Motor neuron (in vitro differentiated cells): ENCODE measurements around the gene REPIN1. TPM values are rescaled to one million over a fixed set of nuclear protein-coding genes. Genes with fewer than 3 reads are reported as not detected.
A peak's percentile ranks its signal among the peaks of the same experiment; 100 is the strongest.

Experiments used
- ATAC-seq, 8 experiments: fragments of 200-7000 bp; cut with Tn5 transposase; replicated peaks in 6 of 8; 2 replicates each; pipeline ENCODE4 v1.8.0; 2021; ENCODE audit warnings: mild to moderate bottlenecking in 8 of 8, moderate library complexity in 8 of 8
- H3K27ac ChIP-seq, 2 donors: fragments of 250-450 bp; sonication (Bioruptor Pico); 2 replicates each; pipeline ENCODE4 v1.9.0; 2021; ENCODE audit warnings: antibody characterized with exemption in 2 of 2, mild to moderate bottlenecking in 2 of 2, moderate library complexity in 1 of 2
- H3K4me1 ChIP-seq, 2 donors: fragments of 250-450 bp; sonication (Bioruptor Pico); replicated peaks in 1 of 2; 2 replicates each; pipeline ENCODE4 v1.6.1; 2021; ENCODE audit warnings: antibody characterized with exemption in 2 of 2, mild to moderate bottlenecking in 2 of 2, moderate library complexity in 1 of 2
- H3K4me3 ChIP-seq, 5 donors: fragments of 250-450 bp; sonication (Bioruptor Pico); 2 replicates each; pipeline ENCODE4 v1.9.0; 2021; ENCODE audit warnings: antibody characterized with exemption in 5 of 5, mild to moderate bottlenecking in 5 of 5, moderate library complexity in 4 of 5
- WGBS, 10 experiments: fragments of 450-650 bp; shearing (Covaris generic); methylation state at CpG; one replicate each; pipeline ENCODE4 v1.0.0; 2022; 5-methylcytosine and 5-hydroxymethylcytosine counted together
- in situ Hi-C, 9 experiments: fragments of 400-800 bp; cut with MboI; loops; one replicate each; pipeline ENCODE4 v1.15.0; 2021; ENCODE audit warnings: low sequenced_read_pairs in 9 of 9, low pct_unique_long_range_greater_than_20kb in 2 of 9; ENCODE audit not compliant: unreplicated experiment in 9 of 9
- total RNA-seq, 8 experiments: library from RNA; unstranded; fragments of 300-600 nt; gene quantifications; 2 replicates each; pipeline versions ENCODE4 v1.2.3 to v1.2.4, GENCODE V29; 2022

Gene REPIN1
- total RNA-seq, 8 experiments from 2014 or later = 54.9 to 102 (median 67.1) TPM

DNA sequence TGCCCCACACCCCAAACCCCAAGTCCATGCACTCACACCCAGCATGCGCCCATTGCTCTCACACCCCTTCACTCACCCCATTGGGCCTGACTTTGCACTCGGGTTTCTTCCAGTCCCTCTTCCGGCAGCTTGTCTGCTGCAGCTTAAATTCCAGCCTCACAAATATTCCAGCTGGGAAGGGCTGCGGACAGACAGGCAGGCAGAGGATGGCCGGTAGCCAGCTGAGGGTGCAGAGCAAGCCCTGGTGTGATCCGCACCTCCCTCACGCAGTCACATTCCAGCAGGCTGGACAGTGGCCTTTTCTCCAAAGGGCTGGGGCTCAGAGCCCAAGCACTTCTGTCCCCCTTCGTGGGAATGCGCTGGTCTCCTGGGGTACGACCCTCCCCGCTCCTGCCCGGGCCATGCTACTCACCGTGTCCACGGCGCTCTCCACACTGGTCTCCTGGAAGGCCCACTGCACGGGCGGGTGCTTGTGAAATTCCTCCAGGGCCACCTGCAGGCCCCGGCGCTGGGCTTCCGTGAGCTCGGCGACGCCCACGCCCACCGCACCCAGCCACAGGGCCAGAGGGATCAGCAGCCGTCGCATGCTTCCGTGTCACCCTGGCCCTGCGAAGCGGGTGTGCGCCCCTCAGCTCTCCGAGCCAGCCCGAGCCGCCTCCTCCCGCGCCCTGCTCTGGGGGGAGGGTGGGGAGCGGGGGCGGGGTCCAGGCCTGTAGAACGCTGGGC is 28.4 kb upstream of the REPIN1 start:
- 7 to 60% (median 32%) methylated on average over 2 to 4 of the region's 39 CpGs; no CpG with 5 or more reads in 6 of the 10 experiments for WGBS, 10 experiments
- ATAC-seq = peak; percentile 35 to 69 (median 44)
- no peak overlapping the region for H3K27ac ChIP-seq
- H3K4me1 ChIP-seq = peaks cover 38 to 42% of the 10 kb centered on the region in 2 donors
- peak overlapping the region in 2 of 5 donors; percentile 18 to 22 for H3K4me3 ChIP-seq
- in situ Hi-C loops = no loop called here

DNA sequence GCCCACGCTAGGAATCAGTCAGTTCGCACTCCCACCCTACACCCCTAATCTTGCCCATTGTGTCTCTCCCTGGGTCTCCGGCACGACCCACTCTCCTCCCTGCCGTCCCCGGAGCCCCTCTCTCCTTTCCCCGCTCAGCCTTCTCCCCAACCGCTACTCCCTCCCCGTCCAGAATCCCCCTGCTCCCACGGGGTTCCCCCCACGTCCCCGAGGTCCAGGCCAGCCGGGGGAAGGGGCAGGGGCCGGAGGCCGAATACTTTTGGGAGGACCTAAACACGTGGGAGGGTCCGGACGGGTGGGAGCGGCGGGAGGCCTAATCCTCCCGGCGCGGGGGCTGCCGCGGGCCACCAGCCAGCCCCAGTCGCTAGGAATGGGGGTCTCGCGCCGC is 27.8 kb upstream of the REPIN1 start:
- peak in 3 of 8 experiments; percentile 1 to 2 (median 1) for ATAC-seq
- no peak overlapping the region for H3K27ac ChIP-seq
- in situ Hi-C loops = no loop called here
- WGBS, 10 experiments = no CpG with 5 or more reads among the region's 29 CpGs
- peaks cover 31 to 35% of the 10 kb centered on the region in 2 donors for H3K4me1 ChIP-seq
- H3K4me3 ChIP-seq = peak overlapping the region in 4 of 5 donors; percentile 10 to 22 (median 20)

DNA sequence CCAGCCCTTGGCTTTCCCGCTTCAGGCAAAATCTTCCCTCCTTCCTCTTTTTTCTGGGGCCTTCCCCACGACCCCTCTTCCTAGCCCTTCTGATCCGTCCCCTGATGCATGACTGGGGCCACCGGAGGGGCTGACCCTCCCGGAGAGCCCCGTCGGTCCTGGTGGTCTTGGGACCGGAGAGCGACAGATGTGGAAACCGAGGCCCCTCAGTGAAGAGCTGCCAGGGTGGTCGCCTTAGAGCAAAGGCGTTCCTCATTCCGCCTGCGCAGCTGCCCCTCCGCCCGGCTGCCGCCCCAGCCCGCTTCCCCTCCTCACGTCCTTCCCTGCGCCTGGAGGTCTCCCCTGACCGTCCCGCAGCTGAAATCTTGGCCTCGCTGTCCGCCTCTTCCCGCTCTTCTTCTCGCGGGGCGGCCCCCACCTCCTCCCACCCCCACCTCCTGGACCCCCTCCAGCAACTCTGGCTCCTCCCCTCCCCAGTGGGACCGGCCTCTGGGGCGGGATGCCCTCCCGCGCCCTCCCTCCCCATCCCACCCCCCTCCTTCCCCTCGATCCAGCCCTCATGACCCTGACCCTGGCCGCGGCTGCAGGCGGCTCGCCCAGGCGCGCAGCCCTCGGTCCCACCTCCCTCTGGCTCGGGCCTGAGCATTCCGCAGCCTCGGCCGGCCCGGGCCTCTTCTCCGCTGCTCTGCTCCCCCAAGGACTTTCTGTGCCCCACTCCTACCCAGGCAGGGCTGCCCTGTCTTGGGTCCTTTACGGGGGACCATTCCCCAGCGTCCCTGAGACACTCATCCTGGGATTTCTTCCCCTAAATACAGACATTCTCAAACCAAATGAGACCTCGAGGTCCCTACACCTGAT is 27.1 kb upstream of the REPIN1 start, which contains the start of gene RARRES2:
Gene RARRES2 (minus strand): TSS at position 367 of the 858 bp plus-strand sequence. CDS start 1,020 bp downstream, outside the sequence.
- Histone ChIP-seq H3K4me3 (peak within 1 kb of the TSS in 4 of 5 donors; percentile 10 to 22 (median 20)), H3K27ac (peak within 1 kb of the TSS in 1 of 2 donors; percentile 79), H3K4me1 (peaks cover 29 to 34% of the 10 kb centered on the region in 2 donors)
- peak; percentile 17 to 85 (median 63) for ATAC-seq
- WGBS, 10 experiments = 0 to 50% (median 9%) methylated on average over 1 to 5 of the region's 49 CpGs; no CpG with 5 or more reads in 4 of the 10 experiments
- in situ Hi-C loops = no loop called here

DNA sequence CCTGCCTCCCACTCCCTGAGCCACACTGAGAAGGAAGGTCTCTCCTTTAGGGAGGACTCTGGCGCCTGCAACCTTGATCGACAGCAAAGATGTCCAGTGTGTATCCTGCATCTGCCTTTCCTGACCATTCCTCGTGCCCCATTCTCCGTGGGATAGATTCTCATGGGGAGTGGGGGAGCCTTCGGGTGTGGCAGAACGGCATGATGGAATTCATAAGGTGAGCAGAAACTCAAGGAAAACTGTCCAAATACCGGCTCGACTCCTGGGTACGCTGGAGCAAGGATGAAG is 26.6 kb upstream of the REPIN1 start:
- WGBS, 10 experiments = 62 to 90% (median 87%) methylated on average over 1 to 6 of the region's 9 CpGs; no CpG with 5 or more reads in 3 of the 10 experiments
- peak in 1 of 8 experiments; percentile 18 for ATAC-seq
- in situ Hi-C loops = no loop called here
- Histone ChIP-seq H3K4me1 (peaks cover 29 to 34% of the 10 kb centered on the region in 2 donors), H3K27ac (peak overlapping the region in 1 of 2 donors; percentile 79), H3K4me3 (peak overlapping the region in 1 of 5 donors; percentile 12)

DNA sequence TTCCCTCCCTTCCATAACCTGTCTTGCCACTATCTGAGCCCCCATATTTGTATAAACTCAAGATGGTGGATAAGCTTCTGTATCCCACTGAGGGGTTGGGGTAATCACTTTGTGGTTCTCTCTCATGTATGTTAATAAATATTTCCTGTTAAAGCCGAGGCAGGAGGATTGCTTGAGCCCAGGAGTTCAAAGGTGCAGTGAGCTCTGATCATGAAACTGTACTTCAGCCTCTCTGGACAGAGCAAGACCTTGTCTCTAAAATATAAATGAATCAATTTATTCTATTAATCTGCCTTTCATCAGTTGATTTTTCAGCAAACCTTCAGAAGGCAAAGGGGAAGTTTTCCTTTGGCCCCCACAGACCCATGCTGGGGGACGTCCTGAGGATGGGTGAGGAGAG is 25.4 kb upstream of the REPIN1 start:
- Histone ChIP-seq H3K4me3 (no peak overlapping the region), H3K27ac (no peak overlapping the region), H3K4me1 (peaks cover 23 to 25% of the 10 kb centered on the region in 2 donors)
- WGBS, 10 experiments = 10 to 83% (median 63%) methylated on average over 1 of the region's 2 CpGs; no CpG with 5 or more reads in 7 of the 10 experiments
- ATAC-seq = no peak
- in situ Hi-C loops = no loop called here

DNA sequence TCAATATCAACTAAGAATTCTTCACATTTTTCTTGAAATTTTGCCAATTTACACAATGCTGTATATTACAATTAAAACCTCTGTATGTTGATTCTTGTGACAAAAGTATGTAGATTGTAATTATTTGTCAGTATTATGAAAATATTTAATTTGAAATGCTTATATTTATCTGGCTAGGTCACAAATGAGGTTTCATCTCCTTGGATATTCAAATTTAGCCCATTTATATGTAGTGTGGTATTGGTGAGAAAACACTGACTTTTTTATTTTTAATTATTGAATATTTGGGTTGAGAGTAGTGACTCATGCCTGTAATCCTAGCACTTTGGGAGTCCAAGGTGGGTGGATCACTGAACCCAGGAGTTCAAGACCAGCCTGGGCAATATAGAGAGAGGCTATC is 24.3 kb upstream of the REPIN1 start:
- in situ Hi-C loops = no loop called here

DNA sequence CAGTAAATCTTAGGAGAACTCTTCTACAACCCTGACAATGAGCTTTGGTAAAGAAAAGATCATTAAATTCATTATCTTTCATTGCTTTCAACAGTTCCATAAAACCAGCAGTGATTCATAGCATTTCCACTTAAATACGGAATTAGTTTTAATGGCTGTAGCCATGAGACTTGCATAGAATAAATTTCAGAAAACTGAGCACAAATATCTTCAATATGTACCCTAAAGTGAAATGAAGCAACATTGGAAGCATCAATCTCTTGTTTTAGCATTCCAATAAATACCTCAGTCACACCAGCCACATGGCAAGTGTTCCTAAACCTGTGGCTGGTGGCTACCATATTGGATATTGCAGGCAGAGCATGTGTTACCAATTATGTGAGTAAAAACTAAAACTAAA is 23.6 kb upstream of the REPIN1 start:
- in situ Hi-C loops = no loop called here
- Histone ChIP-seq H3K4me3 (no peak overlapping the region), H3K27ac (no peak overlapping the region), H3K4me1 (peaks cover 14 to 20% of the 10 kb centered on the region in 2 donors)
- 0 to 100% (median 88%) methylated on average over 1 of the region's 1 CpG; no CpG with 5 or more reads in 3 of the 10 experiments for WGBS, 10 experiments
- no peak for ATAC-seq

More for the DNA sequence above, 24.3 kb upstream of the REPIN1 start:
- Histone ChIP-seq H3K27ac (no peak overlapping the region), H3K4me1 (peaks cover 19 to 23% of the 10 kb centered on the region in 2 donors), H3K4me3 (no peak overlapping the region)
- ATAC-seq = no peak

DNA sequence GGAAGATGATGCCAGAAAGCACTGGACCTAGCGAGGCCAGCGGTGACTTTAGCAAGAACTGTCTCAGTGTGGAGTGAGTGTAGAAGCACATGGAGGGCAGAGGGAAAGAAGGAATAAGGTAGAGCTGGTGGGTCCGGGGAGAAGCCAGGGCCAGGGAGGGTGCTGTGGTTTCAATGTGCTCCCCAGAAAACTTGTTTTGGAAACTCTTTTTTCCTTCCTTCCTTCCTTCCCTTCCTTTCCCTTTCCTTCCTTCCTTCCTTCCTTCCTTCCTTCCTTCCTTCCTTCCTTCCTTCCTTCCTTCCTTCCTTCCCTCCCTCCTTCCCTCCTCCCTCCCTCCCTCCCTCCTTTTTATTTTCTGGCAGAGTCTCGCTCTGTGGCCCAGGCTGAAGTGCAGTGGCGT is 21.7 kb upstream of the REPIN1 start:
- Histone ChIP-seq H3K4me1 (peaks cover 0 to 3% of the 10 kb centered on the region in 2 donors), H3K4me3 (no peak overlapping the region), H3K27ac (no peak overlapping the region)
- in situ Hi-C loops = no loop called here
- 40 to 87% methylated on average over 1 to 3 of the region's 5 CpGs; no CpG with 5 or more reads in 8 of the 10 experiments for WGBS, 10 experiments
- no peak for ATAC-seq

DNA sequence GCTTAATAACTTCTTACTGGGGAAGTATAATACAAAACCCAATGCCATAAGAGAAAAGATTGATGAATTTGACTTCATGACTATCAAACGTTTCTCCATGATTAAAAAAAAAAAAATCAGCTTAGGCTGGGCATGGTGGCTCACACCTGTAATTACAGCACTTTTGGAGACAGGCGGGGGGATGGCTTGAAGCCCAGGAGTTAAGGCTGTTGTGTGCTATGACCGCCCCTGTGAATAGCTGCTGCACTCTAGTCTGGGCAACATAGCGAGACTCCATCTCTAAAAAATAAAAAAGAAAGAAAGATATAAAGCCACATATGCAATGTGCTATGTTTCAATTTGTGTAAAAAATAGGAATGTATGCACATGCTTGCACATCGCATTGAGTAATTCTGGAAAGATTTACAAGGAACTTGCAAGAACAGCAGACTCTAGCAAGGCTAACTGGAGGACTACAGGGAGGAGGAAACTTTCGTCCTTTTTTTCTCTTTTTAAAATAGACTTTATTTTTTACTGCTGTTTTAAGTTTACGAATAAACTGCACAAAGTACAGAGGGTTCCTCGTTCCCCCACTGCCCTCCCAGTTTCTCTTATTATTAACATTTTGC is 16.9 kb upstream of the REPIN1 start:
- H3K4me3 ChIP-seq = no peak overlapping the region
- peak in 3 of 8 experiments; percentile 24 to 90 (median 77) for ATAC-seq
- no peaks in the 10 kb centered on the region for H3K4me1 ChIP-seq
- in situ Hi-C loops = no loop called here
- 6 to 82% (median 66%) methylated on average over 2 to 8 of the region's 8 CpGs for WGBS, 10 experiments
- H3K27ac ChIP-seq = no peak overlapping the region

DNA sequence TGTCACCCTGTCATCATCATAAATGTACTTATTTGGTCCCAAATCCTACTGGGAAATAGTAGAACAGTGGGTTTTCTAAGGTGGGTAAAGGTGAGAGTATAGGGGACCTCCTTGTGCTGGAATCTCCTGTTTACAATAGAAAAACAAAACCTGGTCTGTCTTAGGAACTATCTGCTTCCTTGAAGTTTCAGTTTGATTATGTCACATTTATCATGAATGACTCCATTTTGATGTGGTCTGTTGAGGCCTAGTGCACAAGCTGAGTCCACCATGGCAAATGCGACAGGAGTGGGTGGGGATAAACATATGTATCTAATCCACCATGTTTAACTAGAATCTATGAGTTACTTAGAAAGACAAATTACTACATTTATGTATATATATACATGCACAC is 13.0 kb upstream of the REPIN1 start:
- Histone ChIP-seq H3K27ac (no peak overlapping the region), H3K4me3 (no peak overlapping the region), H3K4me1 (no peaks in the 10 kb centered on the region)
- ATAC-seq = no peak
- WGBS, 10 experiments = 17 to 100% (median 59%) methylated on average over 1 of the region's 1 CpG; no CpG with 5 or more reads in 4 of the 10 experiments
- in situ Hi-C loops = no loop called here

DNA sequence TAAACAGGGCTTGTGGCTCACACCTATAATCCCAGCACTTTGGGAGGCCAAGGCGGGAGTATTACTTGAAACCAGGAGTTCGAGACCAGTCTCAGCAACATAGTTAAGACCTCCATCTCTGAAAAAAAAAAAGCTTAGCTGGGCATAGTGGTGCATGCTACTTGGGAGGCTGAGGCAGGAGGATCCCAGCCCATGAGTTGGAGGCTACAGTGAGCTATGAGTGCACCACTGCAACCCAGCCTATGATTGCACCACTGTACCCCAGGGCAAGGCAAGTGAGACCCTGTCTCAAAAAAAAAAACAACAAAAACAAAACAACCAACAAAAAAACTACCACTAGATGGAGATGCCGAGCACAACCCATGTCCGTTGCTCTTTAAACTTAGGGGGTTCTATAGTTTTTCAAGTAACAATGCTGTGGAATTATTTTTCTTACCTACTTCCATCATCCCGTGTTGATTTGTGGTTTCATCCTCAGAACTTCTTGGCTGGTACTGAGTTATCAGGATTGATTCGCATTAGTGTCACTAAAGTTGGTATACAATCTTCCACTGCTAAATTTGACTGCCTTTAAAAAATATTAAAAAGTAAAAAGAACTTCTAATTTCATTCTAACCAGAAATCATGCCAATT is 12.2 kb upstream of the REPIN1 start:
- Histone ChIP-seq H3K4me3 (no peak overlapping the region), H3K27ac (no peak overlapping the region), H3K4me1 (peaks cover 3% of the 10 kb centered on the region in 2 donors)
- in situ Hi-C loops = no loop called here
- 6 to 68% (median 21%) methylated on average over 1 to 5 of the region's 6 CpGs for WGBS, 10 experiments
- peak in 2 of 8 experiments; percentile 24 to 51 for ATAC-seq

DNA sequence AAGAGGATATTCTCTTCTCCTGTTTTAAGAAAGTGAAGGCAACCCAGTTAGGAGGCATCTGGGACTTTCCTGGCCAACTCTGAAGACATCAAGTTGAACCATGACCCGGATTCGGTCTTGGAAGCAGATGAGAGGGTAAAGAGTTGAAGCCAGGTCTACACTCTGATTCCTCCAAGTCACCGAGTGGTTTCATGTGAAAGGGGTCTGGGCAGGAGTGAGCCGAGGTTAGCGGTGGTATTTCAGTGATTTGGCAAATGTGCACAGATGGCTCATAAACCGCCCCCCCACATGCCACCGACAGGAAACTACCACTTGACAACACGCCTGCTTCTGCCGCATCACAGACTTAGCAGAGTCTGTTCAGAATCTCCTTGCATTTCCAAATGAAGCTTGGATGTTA is 11.4 kb upstream of the REPIN1 start:
- in situ Hi-C loops = no loop called here
- ATAC-seq = no peak
- Histone ChIP-seq H3K4me3 (no peak overlapping the region), H3K27ac (no peak overlapping the region), H3K4me1 (peaks cover 11 to 12% of the 10 kb centered on the region in 2 donors)
- WGBS, 10 experiments = 0 to 95% (median 57%) methylated on average over 1 to 9 of the region's 9 CpGs; no CpG with 5 or more reads in 3 of the 10 experiments
